Measurements from ENCODE around the gene KLRD1. TPM values are rescaled to one million over a fixed set of nuclear protein-coding genes. Genes with fewer than 3 reads are reported as not detected.

KLRD1 gene
- total RNA-seq (2014; rRNA removed; shearing (Covaris generic)) (0.03 TPM in 1 of 2 replicates, not detected in the other), polyA plus RNA-seq (2016; fragmentation: Nextera tagmentation; extraction: Ambion mirVana) (0.02 and 0.27 TPM in 2 replicates)
- long read RNA-seq: 0 reads

- H3K9me2 ChIP-seq (ENCODE audit: insufficient read depth): no peaks in the 10 kb centered on the region
- no peak within 1 kb of the TSS for H3K4me3 ChIP-seq
- Mint-ChIP-seq H3K4me3 (no peak within 1 kb of the TSS), H3K36me3 (ENCODE audit: low read depth) (no peaks in the 10 kb centered on the region; the same call in 1 of the 3 replicates), H3K9me3 (peaks cover 4% of the 10 kb centered on the region; the same call in 1 of the 3 replicates), H3K27ac (no peak within 1 kb of the TSS), H3K27me3 (ENCODE audit: insufficient read depth, low read depth, poor library complexity) (peaks cover 4% of the 10 kb centered on the region), H3K4me1 (peaks cover 10% of the 10 kb centered on the region)
- no peak for DNase-seq (ENCODE audit: low spot score)
- no peaks in the 10 kb centered on the region for H4K20me1 ChIP-seq (replicated peaks; ENCODE audit: insufficient read depth)
- H3K27me3 ChIP-seq (ENCODE audit: insufficient read depth): no peaks in the 10 kb centered on the region
- no peaks in the 10 kb centered on the region for H3K79me2 ChIP-seq (replicated peaks; ENCODE audit: insufficient read depth)
- TF ChIP-seq REST (IDR thresholded peaks at IDR 0.05; ENCODE audit: unreplicated experiment) (no peak), ETS1 (IDR thresholded peaks at IDR 0.05) (no peak), JUNB (IDR thresholded peaks at IDR 0.05; ENCODE audit: unreplicated experiment) (no peak), POLR2AphosphoS5 (IDR thresholded peaks at IDR 0.05; ENCODE audit: low read depth) (no peak), ZNF331 (CRISPR knock-in tag; IDR thresholded peaks at IDR 0.05; ENCODE audit: low read depth) (no peak), NANOG (IDR thresholded peaks at IDR 0.05; ENCODE audit: borderline replicate concordance) (no peak), STAT1 (IDR thresholded peaks at IDR 0.05; ENCODE audit: unreplicated experiment) (no peak), CTCF (conservative IDR thresholded peaks at IDR 0.05; ENCODE audit: low read depth in 2 of 2) (no peak), EZH2phosphoT487 (IDR thresholded peaks at IDR 0.05; ENCODE audit: unreplicated experiment) (no peak), EZH2 (IDR thresholded peaks at IDR 0.05; ENCODE audit: low read depth, unreplicated experiment) (no peak), ZNF462 (CRISPR knock-in tag; IDR thresholded peaks at IDR 0.05) (no peak), CREB1 (CRISPR knock-in tag; IDR thresholded peaks at IDR 0.05; ENCODE audit: low read depth) (no peak)
- no peak within 1 kb of the TSS for H2AFZ ChIP-seq
- no peak within 1 kb of the TSS for H3K27ac ChIP-seq (ENCODE audit: low read depth)
- H3K4me1 ChIP-seq (ENCODE audit: insufficient read depth): peaks cover 9% of the 10 kb centered on the region; the same call in 1 of the 2 replicates
- no peaks in the 10 kb centered on the region for H3F3A ChIP-seq (replicated peaks; ENCODE audit: low read depth)
- ATAC-seq: no peak
- H3K36me3 ChIP-seq (ENCODE audit: insufficient read depth): no peaks in the 10 kb centered on the region
- H3K4me2 ChIP-seq: no peak within 1 kb of the TSS
Observed at GRCh38 chr12:10307630-10308029, at the start of gene KLRD1. Gene KLRD1, plus strand, starts transcription at chr12:10307870. Its CDS starts 208 bp downstream, at chr12:10308078.
